HG03139 (cell line): Measurements from ENCODE around the gene ARHGEF11.

Experiments used
- ATAC-seq: cut with Tn5 transposase; IDR thresholded peaks from one replicate; pipeline ENCODE4 v1.9.1; 2021; ENCODE audit not compliant: unreplicated experiment

The ARHGEF11 gene

DNA sequence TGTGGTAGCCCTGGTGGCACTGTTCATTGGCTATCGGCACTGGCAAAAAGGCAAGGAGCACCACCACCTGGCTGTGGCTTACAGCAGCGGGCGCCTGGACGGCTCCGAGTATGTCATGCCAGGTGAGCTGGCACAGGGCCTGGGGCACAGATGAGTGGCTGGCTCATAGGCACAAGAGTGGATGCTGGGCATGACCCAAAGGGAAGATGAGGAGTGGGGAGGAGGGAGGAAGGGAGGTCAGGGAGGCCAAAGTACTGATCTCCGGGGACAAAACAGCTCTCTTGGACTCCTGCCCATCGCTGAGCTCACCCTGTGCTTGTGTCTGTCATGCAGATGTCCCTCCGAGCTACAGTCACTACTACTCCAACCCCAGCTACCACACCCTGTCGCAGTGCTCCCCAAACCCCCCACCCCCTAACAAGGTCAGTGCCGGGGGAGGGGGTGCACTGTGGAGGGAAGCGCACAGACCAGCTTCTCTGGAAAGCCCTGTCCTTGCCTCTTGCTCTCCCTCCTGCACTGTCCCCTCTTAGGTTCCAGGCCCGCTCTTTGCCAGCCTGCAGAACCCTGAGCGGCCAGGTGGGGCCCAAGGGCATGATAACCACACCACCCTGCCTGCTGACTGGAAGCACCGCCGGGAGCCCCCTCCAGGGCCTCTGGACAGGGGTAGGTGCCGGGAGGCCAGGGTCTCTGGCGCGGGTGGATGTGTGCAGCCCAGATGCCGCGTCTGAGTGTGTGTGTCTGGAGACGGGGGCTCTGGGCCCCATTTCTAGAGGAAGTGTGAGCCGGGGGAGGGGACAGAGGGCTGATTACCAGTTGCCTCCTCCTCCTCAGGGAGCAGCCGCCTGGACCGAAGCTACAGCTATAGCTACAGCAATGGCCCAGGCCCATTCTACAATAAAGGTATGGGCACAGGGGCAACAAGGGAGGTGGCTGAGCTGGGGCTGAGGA lies 132.4 kb downstream of the ARHGEF11 start:
- no peak for ATAC-seq

DNA sequence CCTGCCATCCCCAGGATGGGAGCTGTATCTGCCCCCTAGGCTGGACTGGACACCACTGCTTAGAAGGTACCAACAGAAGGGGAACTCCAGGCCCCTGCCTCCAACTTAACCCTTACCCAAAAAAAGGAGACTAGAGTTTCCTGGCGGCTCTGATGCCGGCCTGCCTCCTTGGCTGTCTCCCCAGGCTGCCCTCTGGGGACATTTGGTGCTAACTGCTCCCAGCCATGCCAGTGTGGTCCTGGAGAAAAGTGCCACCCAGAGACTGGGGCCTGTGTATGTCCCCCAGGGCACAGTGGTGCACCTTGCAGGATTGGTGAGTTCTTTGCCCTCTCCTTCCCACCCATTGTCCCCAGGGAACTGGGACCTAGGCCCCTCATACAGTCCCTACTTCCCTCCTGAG lies 133.2 kb downstream of the ARHGEF11 start:
- no peak for ATAC-seq

DNA sequence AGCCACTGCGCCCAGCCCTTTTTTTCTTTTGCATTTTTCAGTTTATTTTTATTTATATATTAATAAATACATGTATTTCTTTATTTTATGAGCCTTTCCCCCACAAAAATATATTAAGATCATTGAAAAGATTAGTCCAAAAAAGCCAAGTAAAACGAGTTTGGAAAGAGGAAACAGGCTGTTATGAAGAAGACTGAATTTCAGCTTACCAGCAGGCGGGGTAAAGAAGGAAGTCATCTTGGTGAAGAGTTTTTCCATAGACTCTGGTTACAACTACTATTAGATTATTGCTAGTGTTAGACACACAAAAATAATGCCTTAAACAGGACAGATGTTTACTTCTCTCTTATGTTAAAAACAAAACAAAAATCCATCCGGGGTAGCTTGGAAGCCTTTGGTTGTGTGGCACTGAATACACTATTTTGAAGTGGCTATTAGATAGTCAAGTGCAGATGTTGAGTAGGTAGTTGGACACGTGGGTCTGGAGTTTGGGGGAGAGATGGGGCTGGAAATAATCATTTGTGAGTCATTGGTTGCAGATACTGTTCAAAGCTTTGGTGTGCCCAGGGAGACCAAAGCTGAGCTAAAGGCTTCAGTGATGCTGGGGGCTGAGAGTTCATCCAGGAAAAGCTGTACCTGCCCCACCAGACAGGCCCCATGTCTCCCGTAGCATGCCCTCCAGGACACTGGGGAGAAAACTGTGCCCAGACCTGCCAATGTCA lies 133.8 kb downstream of the ARHGEF11 start:
- ATAC-seq, result no peak

DNA sequence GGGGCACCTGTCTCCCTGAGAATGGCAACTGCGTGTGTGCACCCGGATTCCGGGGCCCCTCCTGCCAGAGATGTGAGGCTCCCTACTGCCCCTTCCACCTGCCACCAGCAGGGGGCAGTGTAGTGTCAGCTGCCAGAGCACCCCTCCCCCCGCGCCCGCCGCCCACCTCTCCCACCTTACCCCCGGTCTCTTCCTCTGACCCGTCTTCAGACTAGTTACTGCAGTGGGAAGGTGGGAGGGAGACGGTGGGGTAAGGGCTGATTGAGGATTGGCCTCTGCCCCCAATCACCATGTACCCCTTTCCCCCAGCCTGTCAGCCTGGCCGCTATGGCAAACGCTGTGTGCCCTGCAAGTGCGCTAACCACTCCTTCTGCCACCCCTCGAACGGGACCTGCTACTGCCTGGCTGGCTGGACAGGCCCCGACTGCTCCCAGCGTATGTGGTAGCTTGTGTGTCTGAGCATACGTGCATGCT lies 135.2 kb downstream of the ARHGEF11 start:
- no peak for ATAC-seq

DNA sequence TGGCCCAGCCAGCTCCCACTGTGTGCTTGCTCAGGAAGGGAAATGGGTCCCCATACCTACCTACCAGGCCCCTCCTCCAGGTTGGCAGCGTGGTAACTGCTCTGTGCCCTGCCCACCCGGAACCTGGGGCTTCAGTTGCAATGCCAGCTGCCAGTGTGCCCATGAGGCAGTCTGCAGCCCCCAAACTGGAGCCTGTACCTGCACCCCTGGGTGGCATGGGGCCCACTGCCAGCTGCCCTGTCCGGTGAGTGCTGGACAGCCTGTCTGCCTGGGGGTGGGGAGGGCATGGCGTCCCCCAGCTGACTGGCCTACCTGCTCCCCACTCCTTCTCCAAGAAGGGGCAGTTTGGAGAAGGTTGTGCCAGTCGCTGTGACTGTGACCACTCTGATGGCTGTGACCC lies 135.9 kb downstream of the ARHGEF11 start:
- no peak for ATAC-seq

DNA sequence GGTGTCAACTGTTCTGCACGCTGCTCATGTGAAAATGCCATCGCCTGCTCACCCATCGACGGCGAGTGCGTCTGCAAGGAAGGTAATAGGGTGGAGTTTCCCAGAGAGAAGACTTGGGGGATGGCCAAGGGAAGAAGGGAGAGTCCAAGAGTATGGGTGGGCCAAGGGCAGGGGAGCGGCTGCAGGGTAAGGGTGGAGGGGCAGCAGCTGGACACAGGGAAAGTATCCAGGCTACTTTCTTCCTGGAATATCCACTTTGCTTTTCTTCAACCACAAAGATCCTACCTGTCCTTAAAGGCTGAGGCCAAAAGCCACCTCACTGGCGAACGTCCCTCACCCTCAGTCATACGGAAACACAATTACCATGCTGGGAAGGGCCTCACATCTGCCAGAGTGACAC lies 136.6 kb downstream of the ARHGEF11 start:
- no peak for ATAC-seq

DNA sequence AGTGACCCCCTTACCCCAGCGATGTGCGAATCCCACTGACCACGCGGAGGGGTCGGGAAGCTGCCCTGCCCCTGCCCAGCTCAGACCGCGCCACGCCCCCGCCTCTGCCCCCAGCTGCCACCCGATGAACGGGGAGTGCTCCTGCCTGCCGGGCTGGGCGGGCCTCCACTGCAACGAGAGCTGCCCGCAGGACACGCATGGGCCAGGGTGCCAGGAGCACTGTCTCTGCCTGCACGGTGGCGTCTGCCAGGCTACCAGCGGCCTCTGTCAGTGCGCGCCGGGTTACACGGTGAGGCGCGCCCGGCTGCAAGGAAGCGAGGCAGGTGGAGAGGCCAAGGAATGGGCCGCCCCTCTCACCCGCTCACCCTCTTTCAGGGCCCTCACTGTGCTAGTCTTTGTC lies 137.0 kb downstream of the ARHGEF11 start:
- ATAC-seq, result no peak

DNA sequence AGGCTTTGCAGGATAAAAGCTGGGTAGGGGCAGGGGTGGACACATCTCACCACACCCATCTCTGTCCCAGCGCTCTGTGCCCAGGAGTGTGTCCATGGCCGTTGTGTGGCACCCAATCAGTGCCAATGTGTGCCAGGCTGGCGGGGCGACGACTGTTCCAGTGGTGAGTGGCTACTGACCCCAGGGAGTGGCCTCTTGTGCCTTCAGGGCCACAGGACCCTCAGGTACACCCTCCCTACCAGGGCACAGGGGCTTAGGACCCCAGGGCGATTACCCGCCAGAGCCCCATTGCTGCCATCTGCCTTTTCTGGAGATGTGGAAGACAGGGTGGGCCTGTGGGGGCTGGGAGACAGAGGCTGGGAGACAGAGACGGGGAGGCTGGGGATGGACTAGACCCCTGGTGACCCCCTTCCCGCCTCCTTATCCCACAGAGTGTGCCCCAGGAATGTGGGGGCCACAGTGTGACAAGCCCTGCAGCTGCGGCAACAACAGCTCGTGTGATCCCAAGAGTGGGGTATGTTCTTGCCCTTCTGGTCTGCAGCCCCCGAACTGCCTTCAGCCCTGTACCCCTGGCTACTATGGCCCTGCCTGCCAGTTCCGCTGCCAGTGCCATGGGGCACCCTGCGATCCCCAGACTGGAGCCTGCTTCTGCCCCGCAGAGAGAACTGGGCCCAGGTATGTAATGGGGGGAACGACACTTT lies 139.2 kb downstream of the ARHGEF11 start:
- ATAC-seq, result no peak

DNA sequence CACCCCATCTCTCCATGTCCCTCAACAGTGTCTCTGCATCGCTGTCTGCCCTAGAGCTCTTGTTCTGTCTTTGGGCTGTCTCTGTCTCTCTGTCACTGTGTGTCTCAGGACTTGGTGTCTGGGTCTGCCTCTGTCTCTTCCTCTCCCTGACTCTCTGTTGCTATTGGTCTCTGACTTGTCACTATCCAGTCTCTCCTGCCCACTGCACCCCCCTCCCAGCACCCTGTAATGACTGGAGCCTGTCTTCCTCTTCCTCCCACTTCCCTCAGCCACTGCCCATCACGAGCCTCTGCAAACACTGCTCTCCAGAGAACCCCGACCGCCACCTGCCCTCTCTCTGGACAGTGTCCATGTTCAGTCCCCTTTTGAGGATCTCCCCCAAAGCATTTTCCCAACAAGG lies 139.9 kb downstream of the ARHGEF11 start:
- no peak for ATAC-seq

DNA sequence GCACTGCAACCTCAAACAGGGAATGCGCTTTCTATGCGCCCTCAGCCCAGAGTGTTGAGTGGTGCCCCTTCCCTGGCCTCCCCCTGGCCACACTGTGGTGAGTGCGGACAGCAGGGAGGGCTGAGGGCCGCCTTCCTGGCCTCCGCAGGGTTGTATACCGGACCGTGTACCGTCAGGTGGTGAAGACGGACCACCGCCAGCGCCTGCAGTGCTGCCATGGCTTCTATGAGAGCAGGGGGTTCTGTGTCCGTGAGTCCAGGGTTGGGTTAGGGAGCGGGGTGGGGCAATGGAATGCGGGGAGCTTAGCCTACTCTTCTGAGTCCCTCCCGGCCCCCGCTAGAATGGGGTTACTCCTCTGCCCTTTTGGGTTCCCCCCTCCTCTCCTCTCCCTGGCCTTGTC lies 140.4 kb downstream of the ARHGEF11 start:
- ATAC-seq, result no peak

DNA sequence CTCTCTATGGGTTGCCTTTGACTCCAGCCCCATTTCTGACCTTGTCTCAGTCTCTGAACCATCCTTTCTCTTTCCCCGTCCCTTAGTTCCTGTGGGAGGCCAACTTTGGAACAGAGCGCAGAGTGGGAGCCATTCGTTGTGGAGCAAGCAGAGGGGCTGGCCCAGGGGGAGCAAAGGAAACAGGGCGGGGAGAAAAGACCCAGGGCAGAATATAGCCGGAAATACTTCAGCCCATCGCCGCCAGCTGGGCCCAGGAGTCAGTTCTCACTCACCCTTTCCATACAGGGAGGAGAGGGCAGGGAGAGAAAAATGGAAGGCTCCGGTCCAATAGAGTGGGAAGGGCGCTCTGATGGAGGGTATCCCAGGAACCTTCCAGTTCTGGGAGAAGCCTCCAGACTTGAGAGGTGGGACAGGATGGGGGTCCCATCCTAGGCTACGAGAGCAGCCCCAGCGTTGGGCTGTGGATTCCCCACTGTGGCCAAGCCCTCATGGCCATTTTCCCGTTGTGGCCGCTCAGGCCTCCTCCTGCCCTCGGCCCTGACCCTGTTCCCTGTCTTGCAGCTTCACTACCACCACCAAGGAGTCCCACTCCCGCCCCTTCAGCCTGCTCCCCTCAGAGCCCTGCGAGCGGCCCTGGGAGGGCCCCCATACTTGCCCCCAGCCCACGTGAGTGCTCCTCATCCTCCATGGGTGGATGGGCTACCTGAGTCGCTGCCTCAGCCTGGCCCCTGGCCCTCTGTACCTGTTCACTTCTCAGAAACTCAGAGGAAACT lies 141.2 kb downstream of the ARHGEF11 start:
- no peak for ATAC-seq

DNA sequence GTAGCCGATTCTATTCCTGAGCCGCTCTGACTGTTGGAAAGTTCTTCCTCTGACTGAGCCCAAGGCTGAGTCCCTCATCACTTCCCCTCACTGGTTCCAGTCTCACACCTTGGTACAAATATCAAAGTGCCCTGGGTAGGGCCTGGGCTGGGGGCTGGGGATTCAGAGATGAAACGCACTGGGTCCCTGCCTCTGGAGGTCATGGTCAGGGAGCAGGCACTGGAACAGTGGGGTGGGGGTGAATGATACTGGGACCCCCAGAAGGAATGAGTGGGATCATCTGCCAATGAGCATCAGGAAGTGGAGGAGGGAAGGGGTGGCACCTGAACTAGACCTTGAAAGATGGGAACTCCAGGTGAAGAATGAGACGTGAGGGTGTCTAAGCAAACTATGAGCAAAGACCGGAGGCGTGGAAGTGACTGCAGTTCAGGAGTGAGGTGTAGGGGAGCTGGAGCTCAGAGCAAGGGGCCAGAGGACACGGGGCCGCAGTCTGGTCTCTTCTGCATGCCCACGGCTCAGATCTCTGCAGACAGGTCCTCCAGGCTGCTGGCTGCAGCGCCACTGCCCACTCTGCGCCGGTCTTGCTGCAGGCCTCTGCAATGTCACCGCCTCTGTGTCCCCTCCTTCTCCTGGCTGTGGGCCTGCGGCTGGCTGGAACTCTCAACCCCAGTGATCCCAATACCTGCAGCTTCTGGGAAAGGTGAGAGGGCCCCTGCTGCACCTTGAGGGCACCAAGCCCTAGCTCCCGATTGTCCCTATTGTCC lies 142.0 kb downstream of the ARHGEF11 start:
- ATAC-seq, result no peak

DNA sequence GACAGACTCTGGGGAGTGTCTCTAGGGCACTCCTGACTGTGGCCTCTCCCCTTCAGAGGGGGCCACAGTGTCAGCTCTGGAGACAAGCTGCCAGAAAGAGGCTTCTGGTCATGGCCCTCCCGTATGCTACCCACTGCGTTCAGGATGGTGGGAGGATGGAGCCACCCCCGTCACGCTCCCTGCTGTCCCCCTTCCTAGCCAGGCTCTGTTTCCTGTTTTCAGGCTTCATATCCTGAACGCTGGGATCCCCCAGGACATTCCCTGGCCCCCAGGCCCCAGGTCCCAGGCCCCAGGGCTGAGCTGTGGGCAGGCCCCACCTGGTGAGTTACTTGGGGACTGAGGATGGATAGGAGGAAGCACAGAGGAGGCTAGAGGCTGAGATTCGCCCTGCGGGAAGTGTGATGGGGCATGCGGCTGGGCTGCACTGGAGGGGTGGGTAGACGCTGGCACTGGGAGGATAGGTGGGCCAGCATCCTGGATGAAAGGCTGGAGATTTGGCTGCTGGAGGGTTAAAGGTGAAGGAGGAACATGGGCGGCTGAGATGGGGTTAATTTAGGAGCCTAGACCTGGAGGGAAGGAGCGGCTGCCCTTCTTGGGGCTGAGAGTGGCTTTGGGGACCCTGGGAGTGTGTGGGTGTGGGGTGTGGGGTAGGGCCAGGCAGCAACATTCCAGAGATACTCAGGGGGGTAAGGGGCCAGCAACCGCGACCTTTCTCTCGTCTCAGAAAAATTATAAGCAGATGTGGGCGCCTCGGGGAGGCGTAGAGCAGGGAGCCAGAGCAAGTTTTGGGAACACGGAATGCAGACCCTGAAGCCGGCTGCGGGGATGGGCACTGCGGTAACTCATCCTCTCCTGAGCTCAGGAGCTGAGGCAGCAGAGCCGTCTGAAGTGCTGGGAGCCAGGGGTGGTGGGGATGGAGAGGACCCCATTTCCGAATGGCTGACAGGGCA lies 143.3 kb downstream of the ARHGEF11 start:
- no peak for ATAC-seq

DNA sequence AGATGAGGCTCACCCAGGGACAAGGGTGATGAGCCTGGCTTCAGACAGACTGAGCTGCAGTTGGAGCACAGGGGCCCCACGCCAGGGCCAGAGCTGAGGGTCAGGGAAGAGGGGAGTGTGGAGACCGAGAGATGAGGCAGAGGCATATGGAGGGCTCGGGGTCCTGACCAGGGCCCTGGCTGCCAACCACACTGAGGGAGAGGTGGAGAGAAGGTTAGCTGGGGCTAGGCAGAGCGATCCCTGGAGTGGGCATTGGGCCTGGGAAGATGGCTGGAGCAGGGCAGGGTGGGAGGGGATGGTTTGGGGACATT lies 144.0 kb downstream of the ARHGEF11 start:
- no peak for ATAC-seq

DNA sequence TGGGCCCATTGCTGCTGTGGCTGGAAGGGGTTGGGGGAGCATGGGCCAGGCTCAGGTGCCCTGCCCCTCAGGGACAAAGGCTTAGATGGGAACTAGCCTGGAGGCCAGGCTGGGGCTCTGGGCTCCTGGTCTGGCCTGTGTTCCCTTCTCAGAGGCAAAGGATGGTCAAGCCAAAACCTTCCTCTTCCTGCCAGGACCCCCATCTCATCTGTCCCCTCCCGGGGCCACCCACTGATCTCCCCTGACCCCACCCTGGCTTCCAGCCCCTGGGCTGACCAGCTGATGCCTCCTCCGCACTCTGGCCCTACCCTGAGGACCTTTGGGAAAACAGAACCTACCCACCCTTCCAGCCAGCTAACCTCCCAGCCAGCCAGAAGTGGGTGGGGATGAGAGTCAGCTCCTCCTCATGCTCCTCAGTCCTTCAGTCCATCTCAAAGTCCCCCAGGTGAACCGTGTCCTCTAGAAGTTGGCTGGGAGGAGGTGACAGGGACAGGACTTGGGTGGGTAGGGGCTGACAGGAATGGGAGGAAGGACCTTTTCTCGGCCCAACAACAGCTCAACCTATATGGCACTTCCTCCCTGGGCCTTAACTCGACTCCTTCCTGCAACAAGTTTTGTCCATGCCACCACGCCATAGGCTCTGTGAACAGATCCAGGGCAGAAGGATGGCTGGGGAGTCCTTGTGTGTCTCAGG lies 144.5 kb downstream of the ARHGEF11 start:
- ATAC-seq, result no peak

DNA sequence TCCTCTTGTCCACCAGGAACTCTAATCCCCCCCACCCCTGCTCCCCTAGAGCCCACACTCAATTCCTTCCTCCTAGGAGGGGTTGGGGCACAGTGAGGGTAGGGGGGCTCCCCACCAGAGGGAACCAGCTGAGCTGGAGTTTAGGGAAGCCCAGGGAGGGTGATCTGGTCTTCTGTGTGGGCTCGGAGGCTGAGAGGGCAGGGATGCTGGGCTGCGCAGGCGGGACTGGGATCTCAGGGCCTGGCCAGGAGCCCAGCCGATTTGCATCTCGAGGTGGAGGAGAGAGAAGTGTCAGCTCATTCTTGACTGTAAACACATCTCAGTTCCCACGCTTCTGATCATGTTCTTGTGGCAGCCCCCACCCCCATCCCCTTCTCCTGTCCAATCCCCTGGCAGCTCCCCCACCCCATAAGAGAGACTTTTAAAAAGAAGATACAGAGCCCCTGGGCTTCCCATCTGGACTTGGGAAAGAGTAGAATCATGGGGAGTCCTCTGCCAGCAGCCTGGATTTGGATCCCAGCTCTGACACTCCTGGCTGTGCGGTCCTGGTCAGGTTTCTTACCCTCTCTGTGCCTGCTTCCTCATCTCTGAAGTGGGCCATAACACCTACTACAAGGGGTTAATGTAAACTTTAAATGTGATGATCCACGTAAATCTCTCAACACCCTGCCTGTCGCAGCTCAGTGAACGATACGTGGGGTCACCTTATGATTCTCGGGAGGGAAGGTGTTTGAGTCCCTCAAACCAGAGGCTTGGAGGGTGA lies 145.4 kb downstream of the ARHGEF11 start:
- ATAC-seq, result no peak

DNA sequence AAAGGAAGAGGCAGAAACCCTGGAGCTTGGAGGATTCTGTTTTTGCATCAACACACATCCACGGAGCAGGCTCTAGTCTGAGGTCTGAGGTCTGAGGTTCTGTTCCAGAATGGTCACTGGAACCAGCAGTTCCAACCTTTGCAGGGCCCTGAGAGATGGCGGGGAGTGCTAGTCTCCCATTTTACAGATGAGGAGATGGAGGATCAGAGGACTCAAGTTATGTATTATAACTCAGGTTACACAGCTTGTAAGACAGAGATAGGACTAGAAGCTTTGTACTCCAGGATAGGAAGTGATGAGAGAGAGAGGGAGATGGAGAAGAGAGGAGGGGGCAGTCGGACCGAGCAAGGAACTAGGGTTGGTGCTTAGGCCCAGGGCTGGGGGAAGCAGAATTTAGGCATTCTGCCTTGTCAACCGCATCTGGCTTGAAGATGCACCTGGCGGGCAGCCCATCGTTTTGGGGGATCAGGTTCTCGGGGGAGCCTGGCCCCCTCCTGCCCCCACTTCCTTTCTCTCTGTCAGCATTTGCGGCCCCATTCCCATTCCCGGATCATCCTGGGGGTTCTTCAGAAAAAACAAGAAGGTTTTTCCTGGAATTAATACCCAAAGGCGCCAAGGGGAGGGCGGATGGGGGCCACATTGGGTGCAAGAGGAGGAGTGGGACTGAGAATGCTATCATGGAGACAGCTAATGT lies 146.4 kb downstream of the ARHGEF11 start:
- ATAC-seq, result no peak
